HepG2 (cell line): Measurements from ENCODE around the gene NXPH1.

Source experiments
- ELF4 ChIP-seq: sonication (generic); formaldehyde crosslinking; IDR thresholded peaks from 2 replicates; pipeline ENCODE4 v1.5.0; 2020; ENCODE audit warnings: missing genetic modification reagents, mild to moderate bottlenecking, moderate library complexity, borderline replicate concordance
- EZH2 ChIP-seq: conservative IDR thresholded peaks from 2 replicates; pipeline ENCODE4 v1.6.1; 2012; ENCODE audit warnings: mild to moderate bottlenecking, low read depth, low read length, moderate library complexity
- NR1H2 ChIP-seq: sonication (generic); formaldehyde crosslinking; IDR thresholded peaks from 2 replicates; pipeline ENCODE4 v1.8.1; 2022; ENCODE audit warnings: low read depth, missing genetic modification reagents, borderline replicate concordance
- SIX4 ChIP-seq: sonication (generic); formaldehyde crosslinking; IDR thresholded peaks from 2 replicates; pipeline ENCODE4 v1.4.0; 2020; ENCODE audit warnings: missing genetic modification reagents
- ZNF251 ChIP-seq: sonication (generic); formaldehyde crosslinking; IDR thresholded peaks from 2 replicates; pipeline ENCODE4 v1.9.0; 2021; ENCODE audit warnings: mild to moderate bottlenecking, missing genetic modification reagents

DNA sequence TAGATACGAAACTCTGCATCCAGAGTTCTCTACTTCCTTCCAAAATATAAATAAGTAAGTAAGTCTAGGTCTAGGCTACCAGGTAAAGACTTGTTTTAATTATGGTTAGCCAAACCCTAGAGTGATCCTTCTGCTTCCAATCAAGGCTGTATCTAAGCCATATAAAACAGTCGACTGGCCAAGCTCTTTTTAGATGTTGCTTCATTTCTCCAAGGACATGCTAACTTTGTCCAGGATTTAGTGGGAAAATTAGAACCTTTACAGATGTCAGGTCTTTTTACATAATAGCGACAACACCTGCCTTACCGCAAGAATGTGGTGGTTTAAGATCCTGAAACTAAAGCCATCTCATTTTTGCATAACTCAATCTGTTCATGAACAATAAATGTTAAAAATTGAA lies 156.8 kb downstream of the NXPH1 start:
- TF ChIP-seq EZH2 (no peak), ELF4 (CRISPR knock-in tag) (no peak), ZNF251 (CRISPR knock-in tag) (no peak), NR1H2 (CRISPR knock-in tag) (no peak), SIX4 (CRISPR knock-in tag) (no peak)
